ENCODE data around the gene TOGARAM1.
"Not testable (repeated sequence)": the region's sequence is repeated elsewhere in the genome, so short reads cannot be mapped to it uniquely, and the experiment has no call there.

Gene TOGARAM1

DNA sequence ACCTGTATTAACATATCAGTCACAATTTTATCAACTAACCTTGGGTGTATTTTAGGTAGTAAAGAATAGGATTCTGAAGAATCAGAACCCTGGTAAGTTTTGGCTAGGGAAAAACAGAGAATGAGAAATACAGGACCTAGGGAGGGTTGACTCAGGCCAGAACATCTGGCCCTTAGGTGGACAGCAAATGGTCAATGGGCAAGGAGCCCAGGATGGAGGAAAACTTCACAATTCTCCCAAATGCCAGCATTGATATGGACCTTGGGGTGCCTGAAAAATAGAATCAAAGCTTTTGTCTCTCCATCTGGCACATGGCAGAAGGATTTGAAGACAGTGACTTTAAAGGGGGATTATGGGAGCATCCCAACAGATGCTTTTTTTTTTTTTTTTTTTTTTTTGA lies 89.2 kb downstream of the TOGARAM1 start:
- DNase-seq: no peak

DNA sequence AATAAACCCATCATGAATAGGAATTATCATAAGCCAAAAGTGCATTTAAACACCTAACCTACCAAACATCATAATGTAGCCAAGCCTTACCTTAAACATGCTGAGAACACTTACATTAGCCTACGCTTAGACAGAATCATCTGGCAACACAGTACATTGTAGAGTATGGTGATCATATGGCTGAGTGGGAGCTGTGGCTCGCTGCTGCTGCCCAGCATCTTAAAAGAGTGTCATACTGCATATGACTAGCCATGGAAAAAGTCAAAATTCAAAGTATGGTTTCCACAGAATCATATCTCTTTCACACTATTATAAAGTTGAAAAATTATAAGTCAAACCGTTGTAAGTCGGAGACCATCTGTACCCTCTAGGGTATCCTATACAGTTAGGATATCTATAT lies 89.9 kb downstream of the TOGARAM1 start:
- DNase-seq: no peak

DNA sequence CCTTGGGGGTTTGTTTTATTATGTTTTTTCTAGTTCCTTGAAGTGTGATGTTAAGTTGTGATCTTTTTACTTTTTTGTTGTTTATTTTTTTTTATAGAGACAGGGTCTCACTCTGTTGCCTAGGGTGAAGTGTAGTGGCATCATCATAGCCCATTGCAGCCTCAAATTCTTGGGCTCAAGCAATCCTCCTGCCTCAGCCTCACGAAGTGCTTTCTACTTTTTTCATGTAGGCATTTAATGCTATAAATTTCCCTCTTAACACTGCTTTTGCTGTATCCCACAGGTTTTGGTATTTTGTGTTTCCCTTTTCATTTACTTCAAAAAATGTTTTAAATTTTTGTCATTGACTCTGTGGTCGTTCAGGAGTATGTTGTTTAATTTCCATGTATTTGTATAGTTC lies 95.4 kb downstream of the TOGARAM1 start:
- no peak for DNase-seq

DNA sequence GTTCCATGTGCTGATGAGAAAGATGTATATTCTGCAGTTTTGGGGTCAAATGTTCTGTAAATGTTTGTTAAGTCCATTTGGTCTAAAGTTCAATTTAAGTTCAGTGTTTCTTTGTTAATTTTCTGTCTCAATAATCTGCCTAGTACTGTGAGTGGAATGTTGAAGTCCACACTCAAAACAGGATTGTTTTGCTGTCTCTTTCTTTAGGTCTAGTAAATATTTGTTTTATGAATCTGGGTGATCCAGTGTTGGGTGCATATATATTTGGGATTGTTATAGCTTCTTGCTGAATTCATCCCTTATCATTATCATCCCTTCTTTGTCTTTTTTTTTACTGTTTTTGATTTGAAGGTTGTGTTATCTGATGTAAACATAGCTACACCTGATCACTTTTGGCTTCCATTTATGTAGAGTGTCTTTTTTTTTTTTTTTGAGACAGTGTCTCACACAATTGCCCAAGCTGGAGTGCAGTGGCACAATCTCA lies 95.9 kb downstream of the TOGARAM1 start:
- DNase-seq: no peak

DNA sequence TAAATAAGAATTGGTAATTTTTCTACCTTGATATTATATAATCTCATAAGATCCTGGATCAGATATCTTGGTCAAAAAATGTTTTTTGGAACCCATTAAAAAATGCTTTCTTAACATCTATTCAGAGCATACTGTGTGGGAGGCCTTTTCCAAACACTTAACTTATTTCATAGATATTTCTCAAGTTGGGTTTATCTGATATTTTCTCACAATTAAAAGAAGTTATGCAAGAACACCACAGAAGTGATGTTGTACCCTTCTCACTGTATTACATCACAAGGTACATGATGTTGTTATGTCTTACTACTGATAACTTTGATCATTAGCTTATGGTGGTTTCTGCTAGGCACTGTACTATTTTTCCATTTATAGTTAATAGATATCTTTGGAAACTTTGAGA lies 98.6 kb downstream of the TOGARAM1 start:
- no peak for DNase-seq

DNA sequence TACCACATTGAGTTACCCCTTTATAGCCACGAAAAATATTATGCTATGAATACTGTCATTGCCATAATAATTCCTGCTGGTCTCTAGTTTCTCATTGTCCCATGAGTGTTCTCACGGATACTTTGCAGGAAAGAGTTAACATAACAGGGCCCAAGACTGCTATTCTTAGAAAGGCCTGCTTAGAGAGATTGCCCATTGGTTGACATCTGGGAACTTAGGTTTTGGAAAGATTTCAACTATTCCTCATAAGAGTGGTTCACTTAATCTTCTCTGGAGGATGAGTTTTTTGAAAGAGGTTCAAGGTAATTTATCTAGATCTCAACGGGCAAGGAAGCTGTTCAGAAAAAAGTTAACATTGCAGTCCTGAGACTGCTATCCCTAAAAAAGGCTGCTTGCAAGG lies 103.5 kb downstream of the TOGARAM1 start:
- no peak for DNase-seq

DNA sequence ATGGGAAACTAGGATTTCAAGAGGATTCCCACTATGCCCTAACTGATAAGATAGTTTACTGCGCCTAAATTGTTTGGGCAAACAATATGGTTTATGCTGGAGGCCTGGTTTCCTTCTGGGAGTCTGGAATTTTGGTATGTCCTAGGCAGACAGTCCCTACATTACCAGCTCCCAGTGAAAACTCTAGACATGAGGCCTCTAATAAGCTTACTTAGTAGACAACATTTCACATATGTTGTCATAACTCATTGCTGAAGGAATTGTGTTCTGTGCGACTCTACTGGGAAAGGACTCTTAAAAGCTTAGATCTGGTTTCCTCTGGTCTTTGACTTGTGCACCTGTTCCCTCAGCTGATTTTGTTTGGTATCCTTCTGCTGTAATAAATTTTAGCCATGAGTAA lies 104.0 kb downstream of the TOGARAM1 start:
- no peak for DNase-seq

DNA sequence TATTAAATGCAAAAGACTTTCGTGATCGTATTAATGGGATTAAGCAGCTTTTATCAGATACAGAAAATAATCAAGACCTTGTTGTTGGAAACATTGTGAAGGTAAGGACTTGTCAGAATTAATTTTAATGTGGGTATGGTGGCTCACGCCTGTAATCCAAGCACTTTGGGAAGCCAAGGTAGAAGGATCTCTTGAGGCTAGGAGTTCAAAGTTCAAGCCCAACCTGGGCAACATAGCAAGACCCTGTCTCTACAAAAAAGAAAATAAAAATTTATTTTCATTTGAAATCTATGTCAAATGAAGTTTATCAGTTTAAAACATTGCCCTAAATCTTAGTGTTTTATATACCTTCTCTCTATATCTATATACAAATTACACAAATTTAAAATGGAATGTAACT lies 104.7 kb downstream of the TOGARAM1 start:
- DNase-seq: no peak

DNA sequence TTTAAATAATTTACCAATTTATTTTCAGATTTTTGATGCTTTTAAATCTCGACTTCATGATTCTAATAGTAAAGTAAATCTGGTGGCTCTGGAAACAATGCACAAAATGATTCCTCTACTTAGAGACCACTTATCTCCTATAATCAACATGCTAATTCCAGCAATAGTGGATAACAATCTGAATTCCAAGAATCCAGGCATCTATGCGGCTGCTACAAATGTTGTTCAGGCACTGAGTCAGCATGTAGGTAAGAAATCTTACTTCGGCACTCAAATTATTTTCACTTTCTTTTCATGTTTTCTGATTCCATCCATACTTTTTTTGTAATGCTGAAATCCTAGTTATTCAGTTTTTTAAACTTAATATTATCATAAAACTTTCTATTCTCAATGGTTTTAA lies 106.4 kb downstream of the TOGARAM1 start:
- DNase-seq: no peak

DNA sequence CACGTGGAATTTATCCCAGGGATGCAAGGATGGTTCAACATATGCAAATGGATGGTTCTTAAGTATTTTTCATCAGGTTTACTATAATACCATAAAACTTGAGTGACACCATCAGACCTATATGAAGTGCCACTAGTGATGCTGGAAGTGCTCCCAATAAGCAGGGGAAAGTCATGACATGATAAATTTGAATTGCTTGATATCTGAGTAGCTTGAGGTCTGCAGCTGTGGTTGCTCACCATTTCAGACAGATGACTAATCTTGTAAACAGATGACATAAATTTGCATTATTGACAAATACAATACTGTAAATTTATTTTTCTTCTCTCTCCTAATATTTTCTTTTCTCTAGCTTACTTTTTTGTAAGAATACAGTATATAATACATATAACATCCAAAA lies 108.2 kb downstream of the TOGARAM1 start:
- DNase-seq: no peak

DNA sequence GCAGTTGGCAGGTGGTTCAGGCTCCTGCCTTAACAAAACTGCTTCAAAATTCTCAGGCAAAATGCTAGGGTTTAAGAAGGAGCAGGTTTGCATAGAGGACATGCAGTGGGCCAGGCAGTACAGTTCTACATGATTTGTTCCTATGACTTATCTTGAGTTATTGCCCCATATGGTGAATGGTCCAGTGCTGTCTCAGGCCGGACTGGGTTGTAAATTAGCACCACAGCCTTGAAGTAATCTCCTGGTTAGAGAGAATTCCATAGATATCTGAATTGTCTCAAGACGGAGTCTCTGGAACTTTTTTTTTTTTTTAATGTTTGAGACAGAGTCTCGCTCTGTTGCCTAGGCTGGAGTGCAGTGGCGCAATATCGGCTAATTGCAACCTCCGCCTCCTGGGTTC lies 110.1 kb downstream of the TOGARAM1 start:
- DNase-seq: no peak

DNA sequence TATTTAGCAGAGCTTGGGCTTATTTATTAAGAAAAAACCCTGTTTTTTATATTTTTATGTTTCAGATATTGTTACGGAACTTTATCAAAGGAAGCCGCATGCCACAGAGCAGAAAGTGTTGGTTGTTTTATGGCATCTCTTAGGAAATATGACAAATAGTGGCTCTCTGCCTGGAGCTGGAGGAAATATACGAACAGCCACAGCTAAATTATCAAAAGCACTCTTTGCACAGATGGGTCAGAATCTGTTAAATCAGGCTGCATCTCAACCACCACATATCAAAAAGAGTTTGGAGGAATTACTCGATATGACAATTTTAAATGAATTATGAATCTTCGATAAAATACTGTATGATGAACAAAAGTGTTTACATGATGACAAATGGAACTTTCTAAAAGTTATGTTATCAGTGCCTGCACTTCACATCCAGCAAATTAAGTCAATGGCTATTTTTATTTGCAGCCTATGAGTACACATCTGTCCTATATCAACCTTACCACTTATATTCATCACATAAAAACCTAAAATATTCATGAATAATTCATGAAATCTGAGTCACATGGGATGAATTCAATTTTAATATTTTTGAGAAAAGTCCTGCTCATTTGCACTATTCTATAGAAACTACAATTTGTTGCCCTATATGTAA lies 111.4 kb downstream of the TOGARAM1 start:
- DNase-seq: no peak

DNA sequence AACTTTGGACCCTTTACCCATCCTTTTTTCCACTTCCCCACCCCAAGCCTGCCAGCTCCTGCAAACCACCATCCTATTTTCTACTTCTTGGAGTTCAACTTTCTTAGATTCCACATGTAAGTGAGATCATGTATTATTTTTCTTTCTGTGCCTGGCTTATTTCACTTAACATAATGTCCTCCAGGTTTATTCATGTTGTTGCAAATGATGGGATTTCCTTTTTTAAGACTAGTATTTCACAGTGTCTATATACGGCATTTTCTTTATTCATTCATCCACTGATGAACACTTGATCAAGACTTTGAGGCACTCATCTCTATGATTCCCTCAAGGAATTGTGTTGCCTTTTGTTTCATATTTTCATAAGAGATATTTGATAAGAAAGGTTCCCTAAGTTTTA lies 116.3 kb downstream of the TOGARAM1 start:
- no peak for DNase-seq

DNA sequence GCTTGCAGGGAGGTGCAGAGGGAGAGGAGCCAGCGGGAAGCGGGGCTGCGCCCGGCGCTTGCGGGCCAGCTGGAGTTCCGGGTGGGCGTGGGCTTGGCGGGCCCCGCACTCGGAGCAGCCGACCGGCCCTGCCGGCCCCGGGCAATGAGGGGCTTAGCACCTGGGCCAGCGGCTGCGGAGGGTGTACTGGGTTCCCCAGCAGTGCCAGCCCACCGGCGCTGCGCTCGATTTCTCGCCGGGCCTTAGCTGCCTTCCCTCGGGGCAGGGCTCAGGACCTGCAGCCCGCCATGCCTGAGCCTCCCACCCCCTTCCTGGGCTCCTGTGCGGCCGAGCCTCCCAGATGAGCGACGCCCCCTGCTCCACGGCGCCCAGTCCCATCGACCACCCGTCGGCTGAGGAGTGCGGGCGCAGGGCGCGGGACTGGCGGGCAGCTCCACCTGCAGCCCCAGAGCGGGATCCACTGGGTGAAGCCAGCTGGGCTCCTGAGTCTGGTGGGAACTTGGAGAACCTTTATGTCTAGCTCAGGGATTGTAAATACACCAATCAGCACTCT lies 118.5 kb downstream of the TOGARAM1 start:
- not testable (repeated sequence) for DNase-seq

DNA sequence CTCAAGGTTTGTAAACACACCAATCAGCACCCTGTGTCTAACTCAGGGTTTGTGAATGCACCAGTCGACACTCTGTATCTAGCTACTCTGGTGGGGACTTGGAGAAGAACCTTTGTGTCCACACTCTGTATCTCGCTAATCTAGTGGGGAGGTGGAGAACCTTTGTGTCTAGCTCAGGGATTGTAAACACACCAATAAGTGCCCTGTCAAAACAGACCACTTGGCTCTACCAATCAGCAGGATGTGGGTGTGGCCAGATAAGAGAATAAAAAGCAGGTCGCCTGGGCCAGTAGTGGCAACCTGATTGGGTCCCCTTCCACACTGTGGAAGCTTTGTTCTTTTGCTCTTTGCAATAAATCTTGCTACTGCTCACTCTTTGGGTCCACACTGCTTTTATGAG lies 119.1 kb downstream of the TOGARAM1 start:
- not testable (repeated sequence) for DNase-seq

DNA sequence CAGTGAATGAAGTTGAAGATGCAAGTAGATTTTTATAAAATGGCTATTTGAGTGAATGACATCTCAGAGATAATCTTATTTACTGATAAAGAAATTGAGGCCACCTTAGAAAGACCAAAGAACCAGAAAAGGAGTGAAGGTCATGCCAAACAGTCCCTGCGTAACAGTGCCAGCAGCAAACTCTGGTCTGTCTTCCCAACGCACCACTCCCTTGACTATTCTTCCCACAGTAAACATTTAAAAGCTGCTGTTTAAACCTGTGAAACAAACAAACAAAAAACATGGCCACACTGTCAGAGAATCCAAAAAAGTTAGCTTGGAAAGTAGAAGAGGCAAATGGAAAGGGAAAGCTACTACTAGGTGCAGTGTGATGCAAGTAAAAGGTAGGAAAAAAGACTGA lies 120.4 kb downstream of the TOGARAM1 start:
- no peak for DNase-seq

DNA sequence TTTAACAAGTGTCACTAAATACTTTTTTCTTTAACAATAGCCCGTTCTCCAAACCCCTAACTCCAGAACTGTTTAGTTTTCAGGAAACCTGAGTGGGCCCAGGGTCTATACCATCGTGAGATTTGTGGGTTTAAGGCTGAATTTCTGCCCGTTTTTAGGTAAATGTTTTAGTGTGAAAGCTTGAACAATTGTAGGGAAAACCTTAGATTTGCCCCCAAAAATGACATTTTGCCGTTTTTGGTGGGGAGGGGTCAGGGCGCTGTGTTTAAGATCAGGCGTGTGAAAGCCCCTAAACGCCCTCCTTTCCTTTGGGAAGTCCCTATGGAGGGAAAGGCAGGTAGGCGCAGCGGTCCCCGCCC lies 121.6 kb downstream of the TOGARAM1 start:
- DNase-seq: no peak

DNA sequence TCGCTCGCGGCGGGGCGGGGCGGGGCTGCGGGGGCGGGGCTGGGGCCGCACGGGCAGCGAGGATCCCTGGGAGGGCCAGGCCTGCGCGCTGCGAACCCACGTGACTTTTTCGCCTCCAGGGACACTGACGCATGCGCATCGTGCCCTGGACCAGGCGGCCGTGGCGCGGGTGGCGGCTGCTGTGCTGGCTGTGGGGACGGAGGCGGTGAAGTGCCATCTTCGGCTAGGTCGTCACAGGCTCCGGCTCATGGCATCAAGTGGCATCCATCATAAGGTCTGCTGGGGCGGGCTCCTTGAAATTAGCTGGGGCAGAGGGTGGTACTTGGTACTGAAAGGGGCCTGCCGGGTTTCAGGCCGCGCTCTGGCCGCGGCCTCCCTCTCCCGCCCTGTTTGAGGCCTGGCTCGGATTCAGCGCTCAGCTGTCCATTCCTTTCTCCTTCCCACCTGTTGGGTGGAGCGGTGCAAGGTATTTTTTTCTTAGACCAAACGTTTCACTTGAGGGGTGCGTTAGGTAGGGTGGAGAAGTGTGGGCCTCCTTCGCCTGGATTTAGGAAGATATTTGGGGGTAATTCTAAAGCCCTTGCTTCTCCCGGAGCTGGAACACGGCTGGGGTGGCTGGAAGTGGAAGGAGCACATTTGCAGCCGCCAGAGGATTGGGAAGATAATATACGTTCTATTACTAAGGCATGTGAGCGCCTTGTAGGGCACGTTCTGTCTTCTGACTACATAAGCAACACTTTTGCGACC lies 122.2 kb downstream of the TOGARAM1 start, which contains the start of gene PRPF39:
Gene PRPF39, plus strand, starts transcription at position 141 of the 747 bp plus-strand sequence. CDS start 11,124 bp downstream, outside the sequence.
- peak; percentile 96 for DNase-seq

DNA sequence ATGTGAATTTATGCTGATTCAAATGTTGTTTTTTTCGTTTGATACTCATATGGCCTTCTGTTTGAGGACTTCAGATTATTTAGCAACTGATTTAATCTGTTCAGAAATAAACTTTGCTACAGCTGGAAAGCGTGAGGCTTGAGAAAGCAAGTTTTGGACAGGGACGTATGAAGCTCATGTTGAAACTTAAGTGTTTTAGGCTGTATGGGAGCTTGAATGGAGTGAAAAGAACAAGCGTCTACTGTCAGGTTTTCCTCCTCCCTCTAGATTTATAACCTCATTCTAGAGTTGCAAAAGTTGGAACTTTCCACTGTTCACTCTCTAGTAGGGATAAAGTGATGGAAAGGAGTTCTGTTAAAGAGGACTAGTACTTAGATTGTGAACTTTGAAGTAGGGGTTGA lies 123.0 kb downstream of the TOGARAM1 start:
- peak; percentile 17 for DNase-seq

DNA sequence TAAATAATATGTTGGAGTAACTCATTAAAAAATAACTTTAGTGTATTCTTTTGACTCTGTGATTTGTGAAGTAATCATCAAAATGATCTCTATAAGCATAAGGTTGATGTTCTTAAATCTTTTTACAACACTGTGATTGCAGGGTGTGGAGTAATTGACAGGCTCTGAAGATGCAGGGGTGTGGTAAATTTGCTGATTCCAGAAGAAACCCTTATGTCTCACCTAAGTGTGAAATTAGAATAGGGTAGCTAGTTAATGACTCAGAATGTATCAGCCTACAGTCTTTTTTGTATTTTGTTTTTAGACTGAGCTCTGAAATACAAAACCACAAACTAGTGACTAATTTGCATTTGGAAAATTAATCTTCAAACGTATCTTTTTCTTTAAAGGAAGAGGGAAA lies 127.8 kb downstream of the TOGARAM1 start:
- peak; percentile 22 for DNase-seq

DNA sequence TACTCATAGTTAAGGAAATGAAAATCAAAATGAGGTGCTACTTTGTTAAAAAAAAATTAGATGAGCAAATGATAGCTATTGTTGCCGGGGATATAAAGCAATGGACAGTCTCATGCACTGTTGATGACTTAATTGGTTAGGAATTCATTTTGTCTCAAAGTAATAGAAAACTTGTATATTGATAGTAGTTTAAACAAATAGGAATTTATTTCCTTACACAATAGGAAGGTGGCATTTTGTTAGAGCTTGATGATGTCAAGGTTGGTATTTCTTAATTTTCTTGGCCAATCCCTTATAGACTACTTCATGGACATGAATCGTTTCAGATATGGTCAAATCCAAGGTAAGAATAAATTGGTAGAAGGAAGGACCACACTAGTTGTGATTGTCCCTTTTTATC lies 129.7 kb downstream of the TOGARAM1 start:
- DNase-seq: no peak

DNA sequence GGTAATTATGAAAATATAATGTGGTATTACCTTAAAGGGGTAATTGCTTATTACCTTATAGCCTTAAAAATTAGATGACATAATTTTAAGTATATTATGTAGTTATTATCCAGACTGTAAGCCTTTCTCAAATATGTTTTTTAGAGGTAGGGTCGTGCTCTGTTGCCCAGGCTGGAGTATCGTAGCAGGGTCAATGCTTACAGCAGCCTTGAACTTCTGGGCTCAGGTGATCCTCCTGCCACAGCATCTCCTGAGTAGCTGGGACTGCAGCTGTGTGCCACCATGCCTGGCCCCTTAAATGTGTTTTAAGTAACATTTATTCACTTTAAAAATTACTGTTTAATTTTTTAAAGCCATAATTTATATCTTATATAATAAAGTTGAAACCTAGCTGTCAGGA lies 132.3 kb downstream of the TOGARAM1 start:
- no peak for DNase-seq

DNA sequence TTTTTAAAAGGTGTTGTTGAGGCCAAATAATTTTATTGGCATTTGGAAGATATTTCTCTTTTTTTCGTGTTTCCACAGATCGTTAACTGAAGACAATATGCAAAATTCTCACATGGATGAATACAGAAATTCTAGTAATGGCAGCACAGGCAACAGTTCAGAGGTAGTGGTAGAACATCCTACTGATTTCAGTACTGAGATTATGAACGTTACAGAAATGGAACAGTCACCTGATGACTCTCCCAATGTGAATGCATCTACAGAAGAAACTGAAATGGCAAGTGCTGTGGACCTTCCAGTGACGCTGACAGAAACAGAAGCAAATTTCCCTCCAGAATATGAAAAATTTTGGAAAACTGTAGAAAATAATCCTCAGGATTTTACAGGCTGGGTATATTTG lies 133.2 kb downstream of the TOGARAM1 start:
- DNase-seq: no peak

DNA sequence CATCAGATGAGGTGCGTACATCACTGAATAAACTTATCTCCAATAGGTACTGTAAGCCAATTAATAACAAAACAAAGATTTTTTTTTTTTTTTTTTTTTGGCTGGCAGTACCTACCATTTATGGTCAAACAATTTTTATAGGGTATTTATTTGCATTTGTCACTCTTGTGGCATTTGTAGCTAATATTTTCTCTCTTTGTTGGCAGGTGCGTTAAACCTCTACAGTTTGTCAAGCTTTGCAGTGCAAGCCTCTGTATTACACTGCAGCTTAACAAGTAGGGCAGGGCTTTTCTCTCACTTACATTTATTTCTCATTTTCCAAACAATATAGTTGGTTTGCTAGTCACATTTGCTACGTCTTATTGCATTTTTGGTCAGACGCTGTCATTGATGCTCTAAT lies 134.2 kb downstream of the TOGARAM1 start:
- DNase-seq: no peak

Measured in CD4-positive, alpha-beta T cell treated with Interleukin-17A for 1 hour (primary cell).